HG02610 (cell line): ENCODE results near the gene THRSP.
"Not testable (repeated sequence)": the region's sequence is repeated elsewhere in the genome, so short reads cannot be mapped to it uniquely, and the experiment has no call there.

ENCODE experiments used
- ATAC-seq: cut with Tn5 transposase; IDR thresholded peaks from one replicate; pipeline ENCODE4 v1.9.1; 2021; ENCODE audit warnings: mild to moderate bottlenecking, moderate library complexity; ENCODE audit not compliant: unreplicated experiment

THRSP gene

DNA sequence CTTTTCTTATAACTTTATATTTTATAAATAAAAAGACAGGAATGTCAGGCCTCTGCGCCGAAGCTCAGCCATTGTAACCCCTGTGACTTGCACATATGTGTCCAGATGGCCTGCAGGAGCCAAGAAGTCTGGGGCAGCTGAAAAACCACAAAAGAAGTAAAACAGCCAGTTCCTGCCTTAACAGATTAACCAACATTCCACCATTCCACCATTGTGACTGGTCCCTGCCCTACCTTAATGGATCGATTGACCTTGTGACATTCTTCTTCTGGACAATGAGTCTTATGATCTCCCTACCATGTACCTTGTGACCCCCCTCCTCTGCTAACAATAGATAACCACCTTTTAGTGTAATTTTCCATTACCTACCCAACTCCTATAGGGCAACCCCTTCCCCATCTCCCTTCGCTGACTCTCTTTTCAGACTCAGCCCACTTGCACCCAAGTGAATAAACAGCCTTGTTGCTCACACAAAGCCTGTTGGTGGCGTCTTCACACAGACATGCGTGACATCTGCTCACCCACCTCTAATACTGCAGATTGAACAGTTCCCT, 22.9 kb downstream of the THRSP start:
- ATAC-seq: not testable (repeated sequence)

- ATAC-seq: peak; percentile 40
Observed at GRCh38 chr11:78094250-78094649, 30.6 kb downstream of the THRSP start.

- no peak for ATAC-seq
Observed at GRCh38 chr11:78097666-78098385, 34.2 kb downstream of the THRSP start.

DNA sequence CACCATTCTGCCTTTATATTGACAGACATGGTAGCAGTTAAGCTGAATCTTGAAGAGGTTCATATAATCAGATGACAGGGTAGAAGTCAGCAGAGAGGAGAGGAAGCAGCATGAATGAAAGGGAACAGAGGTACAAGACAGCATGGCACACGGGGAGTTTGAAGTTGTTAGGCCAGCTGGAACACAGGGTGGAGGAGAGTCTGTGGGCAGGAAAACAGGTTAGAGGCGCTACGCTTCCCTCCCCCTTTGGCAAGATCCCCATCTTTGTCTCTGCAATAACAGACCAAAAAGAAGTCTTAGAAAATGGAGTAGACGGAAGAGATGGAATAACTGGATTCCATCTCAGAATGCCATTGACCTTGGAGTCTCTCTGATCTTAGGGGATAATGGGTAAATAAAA, 36.0 kb downstream of the THRSP start:
- ATAC-seq: no peak

GRCh38 chr11:78100261-78100660, 36.6 kb downstream of the THRSP start:
- no peak for ATAC-seq

GRCh38 chr11:78100676-78101472, 37.2 kb downstream of the THRSP start:
- no peak for ATAC-seq

- no peak for ATAC-seq
Observed at GRCh38 chr11:78109081-78110015, 45.7 kb downstream of the THRSP start.

- ATAC-seq: no peak
Observed at GRCh38 chr11:78110351-78110750, 46.7 kb downstream of the THRSP start.

GRCh38 chr11:78110830-78111229, 47.2 kb downstream of the THRSP start:
- ATAC-seq: no peak

DNA sequence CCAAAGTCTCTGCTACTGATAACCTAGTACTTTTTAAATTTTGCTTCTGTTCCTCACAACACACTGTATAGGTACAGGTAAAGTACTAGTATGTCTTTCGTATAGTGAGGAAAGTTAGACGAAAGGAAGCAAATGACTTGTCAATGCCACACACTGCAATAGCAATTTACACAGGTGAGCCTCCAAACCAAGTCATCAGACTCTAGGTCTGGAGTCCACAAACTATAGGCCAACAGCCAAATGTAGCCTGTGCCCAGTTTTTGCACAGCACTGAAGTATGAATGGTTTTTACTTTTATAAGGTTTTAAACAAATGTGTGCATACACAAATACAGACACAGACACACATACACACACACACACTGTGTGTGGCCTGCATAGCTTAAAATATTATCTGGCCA, 47.6 kb downstream of the THRSP start:
- no peak for ATAC-seq

DNA sequence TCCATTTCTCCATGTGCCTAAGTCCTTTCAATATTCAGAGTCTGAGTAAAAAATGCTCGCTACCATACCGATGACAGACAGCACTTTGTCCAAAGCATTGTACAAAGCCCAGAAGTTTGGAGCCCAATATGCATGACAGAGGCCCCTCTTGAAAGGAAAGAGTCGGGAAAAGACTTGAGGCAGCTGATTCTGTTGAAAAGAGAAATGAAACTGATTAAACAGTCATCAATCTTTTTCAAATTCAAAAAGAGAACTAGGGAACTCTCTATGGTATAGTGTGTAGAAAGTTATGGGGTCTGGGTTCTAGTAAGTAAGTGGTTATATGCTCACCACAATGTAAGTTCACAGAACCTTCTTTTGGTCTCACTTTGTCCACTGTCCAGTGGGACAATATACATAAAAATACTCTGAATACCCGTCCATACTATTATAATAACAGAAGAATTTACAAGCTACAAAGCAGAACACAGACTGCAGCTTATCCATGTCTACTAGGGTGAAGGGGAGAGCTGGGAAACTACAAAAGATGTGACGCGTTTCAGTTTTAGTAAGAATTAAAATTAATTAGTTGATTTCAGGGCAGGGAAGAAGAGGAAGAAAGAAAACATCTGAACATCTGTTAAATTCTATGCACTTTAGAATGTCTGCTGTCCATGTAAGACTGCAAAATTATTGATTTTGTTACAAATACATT, 49.1 kb downstream of the THRSP start:
- no peak for ATAC-seq
